ENCODE measurements around the gene POU6F2.

- TF ChIP-seq EP300 (IDR thresholded peaks at IDR 0.05) = no peak
- TF ChIP-seq CTCF (IDR thresholded peaks at IDR 0.05) = no peak
Measured at GRCh38 chr7:39372383-39372782, 394.7 kb downstream of the POU6F2 start.
